Activated B cell treated with CpG ODN at 0.5 μM for 24 hours (primary cell): ENCODE measurements around the gene GPATCH2L. TPM values are rescaled to one million over a fixed set of nuclear protein-coding genes. Genes with fewer than 3 reads are reported as not detected.

Experiments used
- ATAC-seq: fragments of 200-7000 bp; cut with Tn5 transposase; one replicate; pipeline ENCODE4 v1.10.0; 2021; ENCODE audit warnings: low read depth, mild to moderate bottlenecking, moderate library complexity
- CTCF ChIA-PET: fragments of 350-600 bp; sonication (Branson Sonifier 250); formaldehyde crosslinking; loops from one replicate; lab custom pipeline; 2021; ENCODE audit warnings: antibody characterized with exemption; lab: Charles Lee
- POLR2A ChIA-PET: fragments of 350-600 bp; sonication (Branson Sonifier 250); formaldehyde crosslinking; loops from one replicate; lab custom pipeline; 2021; ENCODE audit warnings: antibody characterized with exemption; lab: Charles Lee
- DNase-seq: peaks from one replicate; pipeline ENCODE4 v3.0.0; 2022
- H3K27ac Mint-ChIP-seq: one replicate; pipeline ENCODE4 v1.8.0; 2020; ENCODE audit warnings: mixed read lengths
- H3K27me3 Mint-ChIP-seq: one replicate; pipeline ENCODE4 v1.8.0; 2021; ENCODE audit warnings: mixed read lengths
- H3K36me3 Mint-ChIP-seq: one replicate; pipeline ENCODE4 v1.8.0; 2021; ENCODE audit warnings: low read depth, mixed read lengths
- H3K4me1 Mint-ChIP-seq: one replicate; pipeline ENCODE4 v1.8.0; 2021; ENCODE audit warnings: mixed read lengths
- H3K4me3 Mint-ChIP-seq: one replicate; pipeline ENCODE4 v1.8.0; 2020; ENCODE audit warnings: mild to moderate bottlenecking, mixed read lengths
- H3K9me3 Mint-ChIP-seq: one replicate; pipeline ENCODE4 v1.8.0; 2020; ENCODE audit warnings: mixed read lengths
- CTCF ChIP-seq: fragments of 200-600 bp; IDR thresholded peaks from one replicate; pipeline ENCODE4 v1.8.0; 2022; ENCODE audit warnings: antibody characterized with exemption, mild to moderate bottlenecking
- intact Hi-C: fragments of 100-400 bp; cut with micrococcal nuclease; formaldehyde crosslinking; loops from one replicate; pipeline ENCODE4 v1.15.1; 2024
- total RNA-seq: library from RNA; stranded (reverse); gene quantifications from 2 replicates; pipeline ENCODE4 v1.2.3, GENCODE V29; 2022

Gene GPATCH2L
- total RNA-seq, 1 donor from 2014 or later, result 82.3 TPM

- Mint-ChIP-seq H3K9me3 (no peaks in the 10 kb centered on the region), H3K4me1 (peaks cover 5% of the 10 kb centered on the region), H3K4me3 (no peak overlapping the region), H3K27me3 (peaks cover 12% of the 10 kb centered on the region), H3K36me3 (no peaks in the 10 kb centered on the region), H3K27ac (no peak overlapping the region)
- CTCF ChIA-PET, result no interaction called here
- ATAC-seq, result no peak
- no peak for TF ChIP-seq CTCF
- no peak for DNase-seq
- intact Hi-C loops, result no loop called here
- POLR2A ChIA-PET, result no interaction called here
Measured at GRCh38 chr14:76262641-76263040, 110.9 kb downstream of the GPATCH2L start.

Other genes with a start within 250 kb of the GPATCH2L start
- gene TGFB3, start 169.9 kb upstream of the GPATCH2L start, total RNA-seq, result 3.1 and 4.4 TPM in 2 replicates
- gene IFT43, start 166.2 kb upstream of the GPATCH2L start, total RNA-seq, result 13.4 and 15.8 TPM in 2 replicates
- gene ESRRB, start 224.2 kb downstream of the GPATCH2L start, total RNA-seq, result 0.11 and 0.15 TPM in 2 replicates